ENCODE measurements around the gene STON2. TPM values are rescaled to one million over a fixed set of nuclear protein-coding genes. Genes with fewer than 3 reads are reported as not detected.

The STON2 gene
- total and polyA plus RNA-seq, 2 of the 8 experiments (the other 6 are each of a cell fraction or from before 2014, with no cell fraction given), result 8.9 to 50.0 TPM

- TF ChIP-seq SUZ12 (IDR thresholded peaks at IDR 0.05; ENCODE audit: low read length), result no peak
- no peak for TF ChIP-seq BACH1 (IDR thresholded peaks at IDR 0.05; ENCODE audit: low read length)
- TF ChIP-seq CHD1 (IDR thresholded peaks at IDR 0.05; ENCODE audit: low read depth, low read length), result no peak
- no peak for TF ChIP-seq RFX5 (IDR thresholded peaks at IDR 0.05; ENCODE audit: borderline replicate concordance, low read depth, low read length)
- no peak for TF ChIP-seq SRF (IDR thresholded peaks at IDR 0.05; ENCODE audit: low read depth, low read length)
- TF ChIP-seq GABPA (IDR thresholded peaks at IDR 0.05; ENCODE audit: borderline replicate concordance, insufficient read depth, low read length), result no peak
- TF ChIP-seq SP4 (IDR thresholded peaks at IDR 0.05; ENCODE audit: low read length), result no peak
- TF ChIP-seq MAFK (IDR thresholded peaks at IDR 0.05; ENCODE audit: low read depth, low read length), result no peak
- no peak for TF ChIP-seq BCL11A (IDR thresholded peaks at IDR 0.05; ENCODE audit: low read depth in 2 of 2, low read length in 2 of 2)
- no peak for TF ChIP-seq E2F6 (IDR thresholded peaks at IDR 0.05)
- TF ChIP-seq NRF1 (IDR thresholded peaks at IDR 0.05; ENCODE audit: low read depth, low read length), result no peak
- no peak for TF ChIP-seq CBX8 (IDR thresholded peaks at IDR 0.05; ENCODE audit: borderline replicate concordance, low read depth, low read length)
- TF ChIP-seq MAX (IDR thresholded peaks at IDR 0.05), result 0 out of 2 replicates have a peak, but pooled peaks have one; percentile 27
- no peak for TF ChIP-seq GTF2F1 (IDR thresholded peaks at IDR 0.05; ENCODE audit: borderline replicate concordance, low read depth, low read length)
- TF ChIP-seq ATF3 (IDR thresholded peaks at IDR 0.05; ENCODE audit: insufficient read depth, low read depth, low read length), result no peak
- 0 out of 2 replicates have a peak, but pooled peaks have one; percentile 33 for TF ChIP-seq TAF1 (IDR thresholded peaks at IDR 0.05; ENCODE audit: low read depth, low read length)
- TF ChIP-seq SP1 (IDR thresholded peaks at IDR 0.05; ENCODE audit: low read depth, low read length), result peak; percentile 82
- TF ChIP-seq JUN (IDR thresholded peaks at IDR 0.05; ENCODE audit: low read depth, low read length), result no peak
- TF ChIP-seq KDM4A (IDR thresholded peaks at IDR 0.05; ENCODE audit: low read depth, low read length, severe bottlenecking), result no peak
These were observed 84.8 kb downstream of the STON2 start (continued) for GRCh38 chr14:81315341-81315740.

Measured in H1 (cell line).